C4-2B (cell line): ENCODE results near the gene CEACAM3.

ENCODE experiments used
- H3K27ac ChIP-seq: fragments of 450-650 bp; 2 replicates; pipeline ENCODE4 v1.5.1; 2017
- ZFX ChIP-seq: fragments of 450-650 bp; IDR thresholded peaks from 2 replicates; pipeline ENCODE4 v1.6.1; 2017
- TF ChIP-seq, protein P1 (sequence below): fragments of 450-650 bp; conservative IDR thresholded peaks from 2 replicates; pipeline ENCODE4 v1.5.1; 2017; ENCODE audit warnings: mild to moderate bottlenecking

Gene CEACAM3

DNA sequence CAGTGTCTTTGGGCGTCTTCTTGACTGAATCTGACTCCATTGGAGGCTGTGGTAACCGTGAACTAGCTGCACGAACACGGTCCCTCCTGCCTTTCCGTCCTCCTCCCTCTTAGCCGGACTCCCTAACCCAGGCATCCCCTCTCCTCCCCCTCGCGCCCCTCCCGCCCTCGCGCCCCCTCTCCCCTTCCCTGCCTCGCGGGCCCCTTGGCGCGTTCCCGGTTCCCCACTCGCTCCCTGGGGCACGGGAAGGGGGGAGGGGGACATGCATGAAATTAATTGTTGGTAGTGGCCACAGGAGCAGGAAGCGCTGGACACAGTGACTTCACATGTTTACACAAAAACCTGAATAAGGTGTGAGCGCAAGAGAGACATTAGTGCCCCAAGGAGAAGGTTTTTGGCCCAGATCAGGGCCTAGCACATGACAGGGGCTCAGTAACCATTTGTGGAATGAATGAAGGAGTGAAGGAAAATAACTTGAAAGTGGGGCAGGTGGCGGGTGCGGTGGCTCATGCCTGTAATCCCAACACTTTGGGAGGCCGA is 48.7 kb downstream of the CEACAM3 start:
- H3K27ac ChIP-seq = peak overlapping the region; percentile 27
- TF ChIP-seq ZFX = no peak
- TF ChIP-seq, protein P1, sequence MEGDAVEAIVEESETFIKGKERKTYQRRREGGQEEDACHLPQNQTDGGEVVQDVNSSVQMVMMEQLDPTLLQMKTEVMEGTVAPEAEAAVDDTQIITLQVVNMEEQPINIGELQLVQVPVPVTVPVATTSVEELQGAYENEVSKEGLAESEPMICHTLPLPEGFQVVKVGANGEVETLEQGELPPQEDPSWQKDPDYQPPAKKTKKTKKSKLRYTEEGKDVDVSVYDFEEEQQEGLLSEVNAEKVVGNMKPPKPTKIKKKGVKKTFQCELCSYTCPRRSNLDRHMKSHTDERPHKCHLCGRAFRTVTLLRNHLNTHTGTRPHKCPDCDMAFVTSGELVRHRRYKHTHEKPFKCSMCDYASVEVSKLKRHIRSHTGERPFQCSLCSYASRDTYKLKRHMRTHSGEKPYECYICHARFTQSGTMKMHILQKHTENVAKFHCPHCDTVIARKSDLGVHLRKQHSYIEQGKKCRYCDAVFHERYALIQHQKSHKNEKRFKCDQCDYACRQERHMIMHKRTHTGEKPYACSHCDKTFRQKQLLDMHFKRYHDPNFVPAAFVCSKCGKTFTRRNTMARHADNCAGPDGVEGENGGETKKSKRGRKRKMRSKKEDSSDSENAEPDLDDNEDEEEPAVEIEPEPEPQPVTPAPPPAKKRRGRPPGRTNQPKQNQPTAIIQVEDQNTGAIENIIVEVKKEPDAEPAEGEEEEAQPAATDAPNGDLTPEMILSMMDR = no peak

DNA sequence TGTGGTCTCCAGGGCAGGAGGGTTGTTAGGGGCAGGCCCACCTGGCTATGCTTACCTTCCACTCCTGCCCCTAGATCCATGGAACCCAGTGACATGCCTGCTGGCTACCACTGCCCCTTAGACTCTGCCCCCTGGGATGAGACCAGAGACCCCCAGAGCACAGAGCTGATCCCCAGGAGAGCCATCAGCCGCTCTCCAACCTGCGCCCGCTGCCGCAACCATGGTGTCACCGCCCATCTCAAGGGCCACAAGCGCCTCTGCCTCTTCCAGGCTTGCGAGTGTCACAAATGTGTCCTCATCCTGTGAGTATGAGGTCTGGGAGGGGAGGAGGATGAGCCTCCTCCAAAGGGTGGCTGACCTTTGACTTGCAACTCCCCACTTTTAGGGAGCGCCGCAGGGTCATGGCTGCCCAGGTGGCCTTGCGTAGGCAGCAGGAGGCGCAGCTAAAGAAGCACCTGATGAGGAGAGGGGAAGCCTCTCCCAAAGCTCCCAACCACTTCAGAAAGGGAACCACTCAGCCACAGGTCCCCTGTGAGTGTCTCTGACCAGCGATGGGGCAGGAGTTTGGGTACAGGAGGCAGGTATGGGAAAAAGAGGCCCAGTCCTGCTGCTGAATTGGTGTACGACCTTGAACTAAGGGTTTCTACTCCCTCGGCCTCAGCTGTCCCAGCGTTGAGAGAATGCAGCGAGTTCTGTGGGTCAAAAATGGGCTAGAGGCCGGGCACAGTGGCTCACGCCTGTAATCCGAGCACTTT is 51.1 kb downstream of the CEACAM3 start:
- no peak for TF ChIP-seq ZFX
- TF ChIP-seq, protein P1 = no peak
- H3K27ac ChIP-seq = no peak overlapping the region

DNA sequence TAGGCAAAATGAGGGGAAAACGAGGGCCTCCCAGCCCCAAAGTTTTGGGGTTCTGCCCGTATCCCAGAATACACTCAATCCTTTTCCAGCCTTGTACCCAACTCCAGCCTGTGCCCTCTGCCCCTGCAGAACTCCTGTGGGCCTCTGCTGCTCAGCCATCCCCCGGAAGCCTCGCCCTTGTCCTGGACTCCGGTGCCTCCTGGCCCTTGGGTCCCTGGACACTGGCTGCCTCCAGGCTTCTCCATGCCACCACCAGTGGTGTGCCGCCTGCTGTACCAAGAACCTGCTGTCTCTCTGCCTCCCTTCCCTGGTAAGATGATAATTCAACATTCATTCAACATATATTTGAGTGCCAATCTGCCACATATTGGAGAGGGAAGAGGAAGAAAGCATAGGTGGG is 52.3 kb downstream of the CEACAM3 start:
- no peak for TF ChIP-seq ZFX
- TF ChIP-seq, protein P1 = no peak
- no peak overlapping the region for H3K27ac ChIP-seq

DNA sequence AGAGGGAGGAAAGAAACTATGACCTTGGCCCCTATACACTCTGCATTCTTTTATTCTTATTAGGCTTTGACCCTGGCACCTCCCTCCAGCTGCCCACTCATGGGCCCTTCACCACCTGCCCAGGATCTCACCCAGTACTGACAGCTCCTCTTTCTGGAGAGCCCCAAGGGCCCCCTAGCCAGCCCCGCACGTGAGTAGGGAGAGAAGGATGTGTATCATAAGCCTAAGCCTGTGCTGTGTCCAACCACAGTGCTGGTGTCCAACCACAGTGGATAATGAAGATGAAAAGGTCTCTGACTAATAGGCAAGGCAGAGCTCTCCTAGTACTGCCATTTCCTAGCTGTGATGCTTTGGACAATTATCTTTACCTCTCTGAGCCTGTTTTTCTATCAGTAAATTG is 52.7 kb downstream of the CEACAM3 start:
- TF ChIP-seq ZFX = no peak
- TF ChIP-seq, protein P1 = no peak

DNA sequence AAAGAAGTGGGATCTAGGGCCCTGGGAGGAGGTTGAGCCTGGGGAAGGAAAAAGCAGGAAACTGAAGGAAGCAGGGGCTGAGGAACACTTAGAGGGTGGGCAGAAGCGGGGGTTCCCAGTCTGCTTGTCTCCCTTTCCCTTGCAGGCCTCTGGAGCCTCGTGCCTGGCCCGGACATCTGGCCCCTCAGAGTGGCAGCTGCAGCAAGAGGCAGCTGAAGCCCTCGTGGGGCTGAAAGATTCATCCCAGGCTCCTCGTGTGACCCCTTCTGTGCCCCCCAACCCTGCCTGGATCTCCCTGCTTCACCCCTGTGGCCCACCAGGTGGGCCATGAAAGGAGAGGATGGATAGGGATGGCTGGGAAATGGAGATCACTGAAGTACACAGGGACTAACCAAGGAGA is 54.0 kb downstream of the CEACAM3 start:
- TF ChIP-seq ZFX = no peak
- TF ChIP-seq, protein P1 = no peak

More for the DNA sequence above, 52.7 kb downstream of the CEACAM3 start:
- H3K27ac ChIP-seq = no peak overlapping the region

DNA sequence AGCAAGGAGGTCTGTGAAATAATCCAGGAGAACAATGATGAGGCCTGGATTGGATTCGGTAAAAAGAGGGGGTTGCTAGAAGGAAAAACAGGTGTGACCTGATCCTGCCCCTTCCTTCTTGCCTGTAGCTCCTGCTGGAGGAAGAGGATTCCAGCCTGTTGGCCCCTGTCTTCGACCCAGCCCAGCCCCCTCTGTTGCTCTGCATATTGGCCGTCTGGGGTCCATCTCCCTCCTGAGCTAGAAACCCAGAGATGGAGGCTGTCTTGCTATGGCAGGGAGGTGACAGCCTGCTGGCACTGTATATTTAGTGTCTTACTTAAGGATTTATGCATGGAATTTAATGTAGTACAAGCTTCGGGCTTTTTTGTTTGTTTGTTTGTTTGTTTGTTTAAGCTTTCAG is 55.1 kb downstream of the CEACAM3 start:
- TF ChIP-seq ZFX = no peak
- TF ChIP-seq, protein P1 = no peak
- no peak overlapping the region for H3K27ac ChIP-seq

More for the DNA sequence above, 54.0 kb downstream of the CEACAM3 start:
- H3K27ac ChIP-seq = no peak overlapping the region

DNA sequence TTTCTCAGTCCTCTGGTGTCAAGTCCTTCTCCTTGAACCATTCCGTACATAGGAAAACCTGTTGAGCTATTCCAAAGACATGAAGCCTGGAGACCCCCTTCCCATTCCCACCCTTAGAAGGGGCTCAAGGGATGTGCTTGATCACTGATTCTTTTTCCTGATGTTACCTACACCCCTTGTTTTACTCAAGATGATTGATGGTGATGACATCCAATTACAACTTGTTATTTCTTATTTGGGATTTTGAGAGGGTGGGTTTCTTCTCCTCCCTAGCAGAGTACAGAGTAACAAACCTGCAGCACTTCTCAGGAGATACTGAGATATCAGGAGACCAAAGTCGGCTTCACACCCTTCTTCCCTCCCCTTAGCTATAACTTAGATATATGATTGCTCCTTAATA is 57.0 kb downstream of the CEACAM3 start:
- TF ChIP-seq ZFX = no peak
- TF ChIP-seq, protein P1 = no peak

More for the DNA sequence above, 57.0 kb downstream of the CEACAM3 start:
- no peak overlapping the region for H3K27ac ChIP-seq
